Thyroid gland (tissue), 4 donors: Measurements from ENCODE around the gene JPH2.

Experiments
- POLR2A ChIP-seq, 2 donors: fragments of 450-650 bp; IDR thresholded peaks; one replicate each; pipeline ENCODE4 v1.6.1; 2017; ENCODE audit warnings: antibody characterized with exemption in 2 of 2, mild to moderate bottlenecking in 2 of 2, moderate library complexity in 1 of 2
- TF ChIP-seq, protein P1 (sequence below), 6 experiments: fragments of 200-600 bp in 3 of 6; fragments of 450-650 bp in 3 of 6; sonication (generic) in 3 of 6; IDR thresholded peaks; one replicate each; pipeline ENCODE4 v1.5.1; 2016 to 2019; ENCODE audit warnings: antibody characterized with exemption in 6 of 6, mild to moderate bottlenecking in 2 of 6, inconsistent platforms in 1 of 6, moderate library complexity in 1 of 6

DNA sequence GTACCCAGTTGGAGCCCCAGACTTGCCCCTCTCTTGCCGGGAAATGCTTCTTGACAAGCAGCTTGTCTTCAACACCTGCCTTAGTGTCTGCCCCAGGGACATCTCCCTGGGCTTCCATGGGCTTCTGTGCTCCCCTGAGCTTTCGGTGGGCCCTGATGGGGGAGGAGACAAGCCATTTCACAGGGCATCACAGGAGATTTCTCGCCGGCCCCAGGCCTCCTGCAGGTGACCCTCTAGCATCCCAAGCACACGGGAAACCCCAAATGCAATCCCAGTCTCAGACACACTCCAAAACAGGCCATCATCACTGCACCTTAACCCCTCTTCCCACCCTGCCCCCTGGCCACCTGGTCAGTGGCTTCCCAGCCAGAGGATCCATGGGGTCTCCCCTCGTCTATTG, 74.5 kb downstream of the JPH2 start:
- TF ChIP-seq, protein P1, sequence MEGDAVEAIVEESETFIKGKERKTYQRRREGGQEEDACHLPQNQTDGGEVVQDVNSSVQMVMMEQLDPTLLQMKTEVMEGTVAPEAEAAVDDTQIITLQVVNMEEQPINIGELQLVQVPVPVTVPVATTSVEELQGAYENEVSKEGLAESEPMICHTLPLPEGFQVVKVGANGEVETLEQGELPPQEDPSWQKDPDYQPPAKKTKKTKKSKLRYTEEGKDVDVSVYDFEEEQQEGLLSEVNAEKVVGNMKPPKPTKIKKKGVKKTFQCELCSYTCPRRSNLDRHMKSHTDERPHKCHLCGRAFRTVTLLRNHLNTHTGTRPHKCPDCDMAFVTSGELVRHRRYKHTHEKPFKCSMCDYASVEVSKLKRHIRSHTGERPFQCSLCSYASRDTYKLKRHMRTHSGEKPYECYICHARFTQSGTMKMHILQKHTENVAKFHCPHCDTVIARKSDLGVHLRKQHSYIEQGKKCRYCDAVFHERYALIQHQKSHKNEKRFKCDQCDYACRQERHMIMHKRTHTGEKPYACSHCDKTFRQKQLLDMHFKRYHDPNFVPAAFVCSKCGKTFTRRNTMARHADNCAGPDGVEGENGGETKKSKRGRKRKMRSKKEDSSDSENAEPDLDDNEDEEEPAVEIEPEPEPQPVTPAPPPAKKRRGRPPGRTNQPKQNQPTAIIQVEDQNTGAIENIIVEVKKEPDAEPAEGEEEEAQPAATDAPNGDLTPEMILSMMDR (IDR thresholded peaks at IDR 0.05): no peak
- no peak for TF ChIP-seq POLR2A (IDR thresholded peaks at IDR 0.05)
